GM18873 (cell line): ENCODE measurements around the gene MRPL23.

Source experiments
- ATAC-seq: cut with Tn5 transposase; IDR thresholded peaks from one replicate; pipeline ENCODE4 v1.9.1; 2021; ENCODE audit warnings: mild to moderate bottlenecking, moderate library complexity, moderate number of reproducible peaks; ENCODE audit not compliant: unreplicated experiment, low FRiP score

MRPL23 gene

GRCh38 chr11:1949922-1950321 is 2.8 kb downstream of the MRPL23 start:
- no peak for ATAC-seq

- ATAC-seq = no peak
These were observed 5.8 kb downstream of the MRPL23 start for GRCh38 chr11:1952806-1953482.

- no peak for ATAC-seq
These were observed 6.5 kb downstream of the MRPL23 start for GRCh38 chr11:1953489-1954266.

GRCh38 chr11:1958367-1958766 is 11.2 kb downstream of the MRPL23 start:
- no peak for ATAC-seq

- ATAC-seq = no peak
These were observed 12.7 kb downstream of the MRPL23 start for GRCh38 chr11:1959786-1960185.

- ATAC-seq = no peak
These were observed 16.7 kb downstream of the MRPL23 start for GRCh38 chr11:1963864-1964263.

GRCh38 chr11:1964348-1964747 is 17.2 kb downstream of the MRPL23 start:
- ATAC-seq = no peak

GRCh38 chr11:1964955-1965354 is 17.8 kb downstream of the MRPL23 start:
- no peak for ATAC-seq

- ATAC-seq = no peak
These were observed 19.4 kb downstream of the MRPL23 start for GRCh38 chr11:1966531-1966930.

- no peak for ATAC-seq
These were observed 20.6 kb downstream of the MRPL23 start for GRCh38 chr11:1967641-1968225.

GRCh38 chr11:1968454-1969002 is 21.4 kb downstream of the MRPL23 start:
- no peak for ATAC-seq

GRCh38 chr11:1969035-1969434 is 21.9 kb downstream of the MRPL23 start:
- ATAC-seq = no peak

GRCh38 chr11:1969776-1970175 is 22.6 kb downstream of the MRPL23 start:
- no peak for ATAC-seq

- ATAC-seq = no peak
These were observed 23.8 kb downstream of the MRPL23 start for GRCh38 chr11:1970956-1971355.

- ATAC-seq = no peak
These were observed 28.1 kb downstream of the MRPL23 start for GRCh38 chr11:1975185-1975584.

GRCh38 chr11:1978720-1979473 is 31.8 kb downstream of the MRPL23 start:
- no peak for ATAC-seq

- no peak for ATAC-seq
These were observed 32.5 kb downstream of the MRPL23 start for GRCh38 chr11:1979607-1980006.

GRCh38 chr11:1982873-1983600 is 35.9 kb downstream of the MRPL23 start:
- ATAC-seq = no peak

- ATAC-seq = no peak
These were observed 36.4 kb downstream of the MRPL23 start for GRCh38 chr11:1983601-1983961.

- no peak for ATAC-seq
These were observed 39.9 kb downstream of the MRPL23 start for GRCh38 chr11:1987024-1987423.
